Measurements from ENCODE around the gene INPP5A. TPM values are rescaled to one million over a fixed set of nuclear protein-coding genes. Genes with fewer than 3 reads are reported as not detected.

Gene INPP5A
- total and polyA plus RNA-seq, 9 of the 15 experiments (the other 6 are each of a cell fraction or from before 2014, with no cell fraction given), result 0.66 to 11.6 (median 7.7) TPM

DNA sequence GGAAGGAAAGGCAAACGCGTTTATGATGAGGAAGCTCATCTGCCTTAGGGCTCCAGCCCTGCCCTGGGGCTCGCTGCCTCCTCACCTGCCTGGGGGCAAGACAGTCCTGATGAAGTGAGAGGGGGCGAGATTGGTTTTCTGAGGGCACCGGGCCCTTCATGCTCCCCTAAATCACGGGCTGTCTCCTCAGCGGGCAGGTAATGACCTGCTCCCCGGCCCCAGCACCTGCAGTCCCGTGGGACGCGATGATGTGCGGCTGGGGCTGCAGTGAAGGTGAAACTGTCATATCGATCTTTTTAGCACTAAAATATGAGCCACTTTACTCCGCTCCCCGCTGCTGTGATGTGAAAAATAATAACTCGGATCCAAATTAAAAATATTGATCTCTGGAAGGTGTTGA, 120.2 kb downstream of the INPP5A start:
- no peak for ATAC-seq
- Histone ChIP-seq H3K4me3 (no peak overlapping the region), H2AFZ (ENCODE audit: low read depth, low read length) (no peak overlapping the region), H3K4me1 (replicated peaks in 1 of 2; ENCODE audit: control insufficient read depth in 2 of 2, insufficient read depth in 2 of 2, low read length in 2 of 2) (peaks cover 0 to 19% of the 10 kb centered on the region in 2 experiments; a peak in 2 of 5 replicates), H3K36me3 (ENCODE audit: control insufficient read depth, insufficient read depth, low read length) (no peaks in the 10 kb centered on the region), H4K20me1 (replicated peaks; ENCODE audit: control insufficient read depth, insufficient read depth, low read length) (no peaks in the 10 kb centered on the region; the same call in 1 of the 2 replicates), H3K27ac (ENCODE audit: extremely low read depth, low read depth, low read length) (no peak overlapping the region), H3K27me3 (ENCODE audit: control insufficient read depth in 2 of 2, insufficient read depth in 2 of 2, low read length in 2 of 2) (no peaks in the 10 kb centered on the region), H3K4me2 (ENCODE audit: insufficient read depth, low read length) (no peak overlapping the region), H3K9me3 (replicated peaks; ENCODE audit: control insufficient read depth, insufficient read depth, low read depth, low read length) (no peaks in the 10 kb centered on the region), H3K9me1 (ENCODE audit: control insufficient read depth, insufficient read depth, low read length) (no peaks in the 10 kb centered on the region), H3K79me2 (ENCODE audit: control insufficient read depth, insufficient read depth, low read length) (no peaks in the 10 kb centered on the region), H3K9ac (ENCODE audit: insufficient read depth in 1 of 2, low read depth in 2 of 2, low read length in 2 of 2) (peak overlapping the region in 1 of 2 experiments; percentile 45; a peak in 1 of 4 replicates)
- FAIRE-seq, result no peak
- no peak for DNase-seq (ENCODE audit: extremely low read depth in 1 of 4, low spot score in 3 of 4)
- CTCF ChIA-PET (ENCODE audit: low intra/inter-chr PET ratio), result no interaction called here
- POLR2A ChIA-PET, result interaction anchor here (1.0 kb wide), 1 partner anchor 16 kb away, joined by 3 read pairs; no protein-coding TSS in a partner anchor
- in situ Hi-C loops (cut with MboI), result loop anchor here (25.0 kb wide), 1 partner anchor 455 kb away; no protein-coding TSS in a partner anchor
- no TSS peak for BruUV-seq (replicated peaks)
- intact Hi-C loops (cut with micrococcal nuclease), result loop anchor here (10.0 kb wide), 1 partner anchor 137 kb away; no protein-coding TSS in a partner anchor
- WGBS (ENCODE audit: insufficient coverage, low coverage, missing lambda C conversion rate), result 69% methylated on average over 14 of the region's 16 CpGs
- no peak for TF ChIP-seq ZNF23 (CRISPR knock-in tag; IDR thresholded peaks at IDR 0.05)
- no peak for TF ChIP-seq ERF (CRISPR knock-in tag; IDR thresholded peaks at IDR 0.05)
- no peak for TF ChIP-seq ILK (tag; IDR thresholded peaks at IDR 0.05; ENCODE audit: borderline replicate concordance, low read depth)
- TF ChIP-seq TARDBP (IDR thresholded peaks at IDR 0.05), result no peak
- no peak for TF ChIP-seq ZNF408 (CRISPR knock-in tag; IDR thresholded peaks at IDR 0.05; ENCODE audit: low read depth)
- TF ChIP-seq EP400 (IDR thresholded peaks at IDR 0.05), result no peak
- TF ChIP-seq ZNF583 (CRISPR knock-in tag; IDR thresholded peaks at IDR 0.05), result no peak
- TF ChIP-seq ARNT (IDR thresholded peaks at IDR 0.05), result no peak
- no peak for TF ChIP-seq FOXJ2 (tag; IDR thresholded peaks at IDR 0.05)
- no peak for TF ChIP-seq MEF2A (IDR thresholded peaks at IDR 0.05; ENCODE audit: control insufficient read depth, low read depth, low read length)
- TF ChIP-seq GATAD2B (IDR thresholded peaks at IDR 0.05; ENCODE audit: borderline replicate concordance), result no peak
- TF ChIP-seq RUNX1 (IDR thresholded peaks at IDR 0.05; ENCODE audit: low read depth), result no peak
- TF ChIP-seq, protein P1, sequence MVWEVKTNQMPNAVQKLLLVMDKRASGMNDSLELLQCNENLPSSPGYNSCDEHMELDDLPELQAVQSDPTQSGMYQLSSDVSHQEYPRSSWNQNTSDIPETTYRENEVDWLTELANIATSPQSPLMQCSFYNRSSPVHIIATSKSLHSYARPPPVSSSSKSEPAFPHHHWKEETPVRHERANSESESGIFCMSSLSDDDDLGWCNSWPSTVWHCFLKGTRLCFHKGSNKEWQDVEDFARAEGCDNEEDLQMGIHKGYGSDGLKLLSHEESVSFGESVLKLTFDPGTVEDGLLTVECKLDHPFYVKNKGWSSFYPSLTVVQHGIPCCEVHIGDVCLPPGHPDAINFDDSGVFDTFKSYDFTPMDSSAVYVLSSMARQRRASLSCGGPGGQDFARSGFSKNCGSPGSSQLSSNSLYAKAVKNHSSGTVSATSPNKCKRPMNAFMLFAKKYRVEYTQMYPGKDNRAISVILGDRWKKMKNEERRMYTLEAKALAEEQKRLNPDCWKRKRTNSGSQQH (CRISPR knock-in tag; IDR thresholded peaks at IDR 0.05), result no peak
- no peak for TF ChIP-seq SOX6 (IDR thresholded peaks at IDR 0.05)
- TF ChIP-seq, protein P2, sequence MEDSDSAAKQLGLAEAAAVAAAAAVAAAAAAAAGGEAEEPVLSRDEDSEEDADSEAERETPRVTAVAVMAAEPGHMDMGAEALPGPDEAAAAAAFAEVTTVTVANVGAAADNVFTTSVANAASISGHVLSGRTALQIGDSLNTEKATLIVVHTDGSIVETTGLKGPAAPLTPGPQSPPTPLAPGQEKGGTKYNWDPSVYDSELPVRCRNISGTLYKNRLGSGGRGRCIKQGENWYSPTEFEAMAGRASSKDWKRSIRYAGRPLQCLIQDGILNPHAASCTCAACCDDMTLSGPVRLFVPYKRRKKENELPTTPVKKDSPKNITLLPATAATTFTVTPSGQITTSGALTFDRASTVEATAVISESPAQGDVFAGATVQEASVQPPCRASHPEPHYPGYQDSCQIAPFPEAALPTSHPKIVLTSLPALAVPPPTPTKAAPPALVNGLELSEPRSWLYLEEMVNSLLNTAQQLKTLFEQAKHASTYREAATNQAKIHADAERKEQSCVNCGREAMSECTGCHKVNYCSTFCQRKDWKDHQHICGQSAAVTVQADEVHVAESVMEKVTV (CRISPR knock-in tag; IDR thresholded peaks at IDR 0.05), result no peak
- TF ChIP-seq, protein P3, sequence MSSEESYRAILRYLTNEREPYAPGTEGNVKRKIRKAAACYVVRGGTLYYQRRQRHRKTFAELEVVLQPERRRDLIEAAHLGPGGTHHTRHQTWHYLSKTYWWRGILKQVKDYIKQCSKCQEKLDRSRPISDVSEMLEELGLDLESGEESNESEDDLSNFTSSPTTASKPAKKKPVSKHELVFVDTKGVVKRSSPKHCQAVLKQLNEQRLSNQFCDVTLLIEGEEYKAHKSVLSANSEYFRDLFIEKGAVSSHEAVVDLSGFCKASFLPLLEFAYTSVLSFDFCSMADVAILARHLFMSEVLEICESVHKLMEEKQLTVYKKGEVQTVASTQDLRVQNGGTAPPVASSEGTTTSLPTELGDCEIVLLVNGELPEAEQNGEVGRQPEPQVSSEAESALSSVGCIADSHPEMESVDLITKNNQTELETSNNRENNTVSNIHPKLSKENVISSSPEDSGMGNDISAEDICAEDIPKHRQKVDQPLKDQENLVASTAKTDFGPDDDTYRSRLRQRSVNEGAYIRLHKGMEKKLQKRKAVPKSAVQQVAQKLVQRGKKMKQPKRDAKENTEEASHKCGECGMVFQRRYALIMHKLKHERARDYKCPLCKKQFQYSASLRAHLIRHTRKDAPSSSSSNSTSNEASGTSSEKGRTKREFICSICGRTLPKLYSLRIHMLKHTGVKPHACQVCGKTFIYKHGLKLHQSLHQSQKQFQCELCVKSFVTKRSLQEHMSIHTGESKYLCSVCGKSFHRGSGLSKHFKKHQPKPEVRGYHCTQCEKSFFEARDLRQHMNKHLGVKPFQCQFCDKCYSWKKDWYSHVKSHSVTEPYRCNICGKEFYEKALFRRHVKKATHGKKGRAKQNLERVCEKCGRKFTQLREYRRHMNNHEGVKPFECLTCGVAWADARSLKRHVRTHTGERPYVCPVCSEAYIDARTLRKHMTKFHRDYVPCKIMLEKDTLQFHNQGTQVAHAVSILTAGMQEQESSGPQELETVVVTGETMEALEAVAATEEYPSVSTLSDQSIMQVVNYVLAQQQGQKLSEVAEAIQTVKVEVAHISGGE (CRISPR knock-in tag; IDR thresholded peaks at IDR 0.05), result no peak
- no peak for TF ChIP-seq SAP30 (IDR thresholded peaks at IDR 0.05; ENCODE audit: borderline replicate concordance, insufficient read depth, low read depth, low read length, poor library complexity, severe bottlenecking)

Data from K562 (cell line).